T-helper 1 cell treated with Interleukin-12 subunit alpha and Interleukin-12 subunit beta and Interleukin-4 antibody, amounts not matched to agents 30 μg/mL and 1 μg/mL, for 36 hours (primary cell): ENCODE results near the gene LCLAT1.
A peak's percentile ranks its signal among the peaks of the same experiment; 100 is the strongest.

Source experiments
- H3K27ac Mint-ChIP-seq: one replicate; pipeline ENCODE4 v1.8.0; 2021; ENCODE audit warnings: mild to moderate bottlenecking, mixed read lengths
- H3K27me3 Mint-ChIP-seq: one replicate; pipeline ENCODE4 v1.8.0; 2021; ENCODE audit warnings: low read depth, mixed read lengths
- H3K36me3 Mint-ChIP-seq: one replicate; pipeline ENCODE4 v1.8.0; 2021; ENCODE audit warnings: low read depth, mixed read lengths
- H3K4me1 Mint-ChIP-seq: one replicate; pipeline ENCODE4 v1.8.0; 2021; ENCODE audit warnings: low read depth, mixed read lengths
- H3K4me3 Mint-ChIP-seq: one replicate; pipeline ENCODE4 v1.8.0; 2021; ENCODE audit warnings: mild to moderate bottlenecking, moderate library complexity, mixed read lengths
- H3K9me3 Mint-ChIP-seq: one replicate; pipeline ENCODE4 v1.8.0; 2021; ENCODE audit warnings: mixed read lengths

Gene LCLAT1

DNA sequence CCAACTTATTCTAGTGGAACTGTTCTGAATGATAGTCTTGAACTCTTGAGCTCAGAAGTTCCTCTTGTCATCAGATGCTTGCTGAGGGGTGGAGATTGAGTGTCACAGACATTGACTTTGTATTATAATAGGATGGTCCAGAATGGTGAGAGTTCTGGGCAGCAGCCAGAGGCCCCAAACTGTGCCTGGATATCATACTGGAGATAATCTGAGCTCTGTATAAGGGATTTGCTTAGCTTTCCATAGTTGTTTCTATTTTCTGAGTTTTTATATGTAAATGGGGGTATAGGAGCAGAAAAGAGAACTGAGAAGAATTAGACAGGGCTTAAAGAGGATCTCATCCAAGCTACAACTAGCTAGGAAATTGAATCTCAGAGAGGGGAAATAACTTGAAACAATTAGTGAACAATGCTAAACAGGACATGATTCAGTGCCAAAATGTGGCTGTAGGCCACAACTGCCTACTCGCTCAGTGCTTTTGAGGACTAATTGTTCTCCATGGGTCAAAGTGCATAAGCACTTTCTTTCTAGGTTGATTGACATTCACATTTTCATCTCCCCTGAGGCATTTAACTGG lies 10.1 kb upstream of the LCLAT1 start:
- H3K4me3 Mint-ChIP-seq = no peak overlapping the region
- H3K27me3 Mint-ChIP-seq = no peaks in the 10 kb centered on the region
- H3K4me1 Mint-ChIP-seq = peaks cover 19% of the 10 kb centered on the region
- peaks cover 2% of the 10 kb centered on the region for H3K36me3 Mint-ChIP-seq
- H3K9me3 Mint-ChIP-seq = no peaks in the 10 kb centered on the region
- H3K27ac Mint-ChIP-seq = no peak overlapping the region

DNA sequence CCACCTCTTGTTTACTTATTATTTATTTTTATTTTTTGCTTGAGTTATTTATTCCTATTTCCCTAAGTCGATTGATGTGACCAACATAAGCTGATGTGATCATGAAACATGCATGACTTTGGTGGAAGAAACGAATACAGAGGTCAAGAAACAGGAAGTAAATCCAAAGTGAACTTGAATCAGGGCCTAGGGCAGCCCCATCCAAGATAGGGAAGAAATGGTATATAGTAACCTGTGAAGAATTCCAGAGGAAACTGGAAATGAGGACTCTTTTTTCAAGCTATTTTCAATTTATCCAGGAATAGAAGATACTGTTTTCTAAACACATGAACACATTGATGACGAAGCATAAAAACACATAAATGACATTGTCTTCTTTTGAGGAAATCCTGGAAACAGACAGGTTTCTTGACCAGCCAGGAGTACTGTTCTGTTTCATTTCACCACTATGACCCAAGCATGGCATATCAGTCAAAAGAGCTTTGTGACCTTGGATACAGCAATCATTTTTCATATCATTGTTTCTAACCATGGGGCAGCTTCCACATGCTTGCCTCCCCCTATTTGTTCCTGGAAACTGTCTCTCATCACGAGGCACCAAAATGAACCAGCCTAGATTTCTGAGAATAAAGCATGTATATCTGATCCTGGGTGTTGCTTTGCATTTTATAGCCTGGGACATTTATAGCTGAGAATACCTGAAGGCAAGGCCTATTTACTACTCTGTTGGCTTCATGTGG lies 9.1 kb upstream of the LCLAT1 start:
- no peak overlapping the region for H3K27ac Mint-ChIP-seq
- H3K4me3 Mint-ChIP-seq = no peak overlapping the region
- H3K27me3 Mint-ChIP-seq = no peaks in the 10 kb centered on the region
- H3K4me1 Mint-ChIP-seq = peaks cover 19% of the 10 kb centered on the region
- peaks cover 2% of the 10 kb centered on the region for H3K36me3 Mint-ChIP-seq
- H3K9me3 Mint-ChIP-seq = no peaks in the 10 kb centered on the region

DNA sequence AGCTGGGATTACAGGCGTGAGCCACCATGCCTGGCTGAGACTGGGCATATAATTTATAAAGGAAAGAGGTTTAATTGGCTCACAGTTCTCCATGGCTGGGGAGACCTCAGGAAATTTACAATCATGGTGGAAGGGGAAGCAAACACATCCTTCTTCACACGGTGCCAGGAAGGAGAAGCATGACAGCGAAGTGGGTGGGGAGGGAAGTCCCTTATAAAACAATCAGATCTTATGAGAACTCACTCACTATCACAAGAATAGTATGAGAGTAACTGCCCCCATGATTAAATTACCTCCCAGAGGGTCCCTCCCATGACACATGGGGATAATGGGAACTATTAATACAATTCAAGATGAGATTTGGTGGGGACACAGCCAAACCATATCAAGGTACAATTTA lies 7.8 kb upstream of the LCLAT1 start:
- Mint-ChIP-seq H3K4me3 (no peak overlapping the region), H3K4me1 (peaks cover 19% of the 10 kb centered on the region), H3K27me3 (no peaks in the 10 kb centered on the region), H3K27ac (no peak overlapping the region), H3K36me3 (peaks cover 2% of the 10 kb centered on the region), H3K9me3 (no peaks in the 10 kb centered on the region)

DNA sequence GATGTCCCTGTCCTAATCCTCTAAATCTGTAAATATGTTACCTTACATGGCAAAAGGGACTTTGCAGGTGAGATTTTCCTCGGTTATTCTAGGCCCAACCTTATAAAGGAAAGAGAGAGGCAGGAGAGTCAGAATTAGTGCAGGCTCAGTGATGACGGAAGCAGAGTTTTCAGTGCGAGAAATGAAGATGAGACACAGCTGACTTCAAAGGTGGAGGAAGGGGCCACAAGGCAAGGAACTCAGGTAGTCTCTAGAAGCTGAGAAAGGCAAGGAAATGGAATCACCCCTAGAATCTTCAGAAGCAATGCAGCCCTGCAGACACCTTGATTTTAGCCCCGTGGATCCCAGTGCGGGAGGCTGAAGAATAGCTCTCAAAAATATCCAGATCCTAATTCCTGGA lies 7.2 kb upstream of the LCLAT1 start:
- Mint-ChIP-seq H3K4me3 (no peak overlapping the region), H3K9me3 (no peaks in the 10 kb centered on the region), H3K27ac (no peak overlapping the region), H3K36me3 (no peaks in the 10 kb centered on the region), H3K27me3 (no peaks in the 10 kb centered on the region), H3K4me1 (peaks cover 19% of the 10 kb centered on the region)

DNA sequence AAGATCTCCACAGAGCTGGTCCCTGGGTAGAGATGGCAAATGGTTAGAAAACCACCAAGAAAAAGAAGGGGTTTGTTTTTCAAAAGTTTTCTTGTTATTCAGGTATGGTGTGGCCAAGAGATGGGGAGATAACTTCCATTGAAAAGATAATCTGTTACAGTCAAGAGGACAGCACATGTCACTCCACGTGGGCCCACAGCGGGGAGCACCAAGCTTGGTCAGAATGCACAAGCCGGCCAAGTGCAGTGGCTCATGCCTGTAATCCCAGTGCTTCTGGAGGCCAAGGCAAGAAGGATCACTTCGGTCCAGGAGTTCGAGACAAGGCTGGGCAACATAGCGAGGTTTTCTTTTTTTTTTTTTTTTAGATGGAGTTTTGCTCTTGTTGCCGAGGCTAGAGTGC lies 6.0 kb upstream of the LCLAT1 start:
- no peaks in the 10 kb centered on the region for H3K9me3 Mint-ChIP-seq
- no peak overlapping the region for H3K4me3 Mint-ChIP-seq
- no peak overlapping the region for H3K27ac Mint-ChIP-seq
- H3K27me3 Mint-ChIP-seq = no peaks in the 10 kb centered on the region
- H3K36me3 Mint-ChIP-seq = no peaks in the 10 kb centered on the region
- peaks cover 19% of the 10 kb centered on the region for H3K4me1 Mint-ChIP-seq

DNA sequence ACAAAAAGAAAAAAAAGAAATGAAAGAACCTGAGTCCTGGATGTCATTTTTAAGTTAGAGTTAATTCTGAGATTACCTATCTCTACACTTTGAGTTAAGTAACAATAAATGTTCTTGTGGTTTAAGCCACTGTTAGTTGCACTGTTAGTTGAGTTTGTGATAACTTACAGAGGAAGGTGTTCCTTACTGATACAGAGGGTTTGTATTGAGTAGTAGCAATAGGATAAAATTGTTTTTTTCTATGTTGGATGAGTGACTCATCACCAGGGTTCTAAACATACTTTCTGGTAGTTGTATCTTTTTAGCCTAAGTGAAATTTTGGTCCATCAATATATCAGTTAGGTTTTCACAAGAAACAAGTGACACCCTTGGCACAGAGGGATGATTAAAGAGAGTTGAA lies 4.0 kb upstream of the LCLAT1 start:
- no peaks in the 10 kb centered on the region for H3K27me3 Mint-ChIP-seq

DNA sequence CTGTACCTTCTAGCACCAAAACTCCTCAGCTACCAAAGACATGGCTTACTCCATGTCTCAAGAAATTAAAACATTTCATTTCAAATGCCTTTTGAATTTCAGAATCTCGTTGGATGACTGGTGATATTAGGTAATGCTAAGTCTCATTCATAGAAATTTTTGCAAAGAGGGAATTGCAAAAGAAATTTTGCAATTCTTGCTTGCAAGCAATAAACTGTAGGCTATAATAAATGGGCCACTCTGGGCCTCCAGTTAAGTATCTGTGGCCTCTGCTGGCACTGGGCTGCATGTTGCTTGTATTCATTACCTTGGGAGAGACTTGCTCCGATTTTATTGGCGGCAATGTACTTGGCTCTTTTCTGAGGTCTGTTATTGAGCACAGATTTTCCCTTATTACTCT lies 2.8 kb upstream of the LCLAT1 start:
- Mint-ChIP-seq H3K36me3 (peaks cover 3% of the 10 kb centered on the region), H3K9me3 (no peaks in the 10 kb centered on the region), H3K4me3 (no peak overlapping the region), H3K4me1 (peaks cover 23% of the 10 kb centered on the region), H3K27ac (no peak overlapping the region), H3K27me3 (no peaks in the 10 kb centered on the region)

More for the DNA sequence above, 4.0 kb upstream of the LCLAT1 start:
- peaks cover 20% of the 10 kb centered on the region for H3K4me1 Mint-ChIP-seq
- H3K4me3 Mint-ChIP-seq = no peak overlapping the region
- H3K27ac Mint-ChIP-seq = no peak overlapping the region
- no peaks in the 10 kb centered on the region for H3K9me3 Mint-ChIP-seq
- no peaks in the 10 kb centered on the region for H3K36me3 Mint-ChIP-seq

DNA sequence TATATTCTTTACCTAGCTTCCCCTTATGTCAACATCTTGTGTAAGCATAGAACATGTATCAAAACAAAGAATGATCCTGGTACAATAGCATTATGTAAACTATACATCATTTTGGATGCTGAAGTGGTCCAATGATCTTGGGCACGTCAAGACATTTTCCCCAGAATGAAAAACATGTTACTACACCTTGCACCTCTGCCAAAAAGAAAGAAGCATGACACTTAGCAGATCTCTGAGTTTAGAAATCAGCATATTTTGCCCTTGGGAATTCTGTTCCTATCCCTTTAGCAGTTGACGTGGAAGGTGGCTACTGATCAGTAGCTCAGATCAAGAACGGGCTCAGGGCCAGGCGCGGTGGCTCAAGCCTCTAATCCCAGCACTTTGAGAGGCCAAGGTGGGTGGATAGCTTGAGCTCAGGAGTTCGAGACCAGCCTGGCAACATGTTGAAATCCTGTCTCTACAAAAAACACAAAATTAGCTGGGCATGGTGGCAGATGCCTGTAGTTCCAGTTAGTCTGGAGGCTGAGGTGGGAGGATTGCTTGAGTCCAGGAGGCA lies 1.7 kb upstream of the LCLAT1 start:
- H3K27ac Mint-ChIP-seq = no peak overlapping the region
- H3K9me3 Mint-ChIP-seq = no peaks in the 10 kb centered on the region
- H3K36me3 Mint-ChIP-seq = peaks cover 3% of the 10 kb centered on the region
- H3K4me3 Mint-ChIP-seq = no peak overlapping the region
- peaks cover 15% of the 10 kb centered on the region for H3K4me1 Mint-ChIP-seq
- no peaks in the 10 kb centered on the region for H3K27me3 Mint-ChIP-seq

DNA sequence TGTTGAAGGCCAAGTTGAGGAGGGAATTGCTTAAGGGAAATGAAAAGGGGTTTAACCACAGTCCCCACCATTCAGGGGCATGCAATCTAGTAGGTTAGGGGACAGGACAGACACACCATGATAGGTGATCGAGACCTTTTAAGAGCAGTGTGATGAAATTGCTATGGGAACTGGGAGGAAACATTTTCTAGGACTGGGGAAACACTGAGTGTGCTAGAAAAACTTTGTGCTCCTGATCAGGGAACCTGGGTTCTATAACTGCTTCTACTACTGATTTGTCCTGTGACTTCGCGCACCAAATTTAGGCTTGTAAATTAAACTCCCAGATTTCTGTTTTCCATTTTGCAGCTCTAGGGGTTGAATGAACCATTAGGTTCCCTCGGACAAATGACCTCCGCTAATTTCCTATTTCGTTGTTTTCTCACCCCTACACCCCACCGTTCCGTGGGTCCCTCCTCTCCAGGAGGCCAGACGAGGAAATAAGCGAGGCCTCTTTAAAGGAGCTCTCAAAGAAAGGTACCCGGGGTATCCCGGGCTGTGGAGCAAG lies 371 bp upstream of the LCLAT1 start:
- H3K27me3 Mint-ChIP-seq = no peaks in the 10 kb centered on the region
- peaks cover 8% of the 10 kb centered on the region for H3K36me3 Mint-ChIP-seq
- peak overlapping the region; percentile 97 for H3K27ac Mint-ChIP-seq
- peak overlapping the region; percentile 95 for H3K4me3 Mint-ChIP-seq
- H3K9me3 Mint-ChIP-seq = no peaks in the 10 kb centered on the region
- H3K4me1 Mint-ChIP-seq = peaks cover 15% of the 10 kb centered on the region

DNA sequence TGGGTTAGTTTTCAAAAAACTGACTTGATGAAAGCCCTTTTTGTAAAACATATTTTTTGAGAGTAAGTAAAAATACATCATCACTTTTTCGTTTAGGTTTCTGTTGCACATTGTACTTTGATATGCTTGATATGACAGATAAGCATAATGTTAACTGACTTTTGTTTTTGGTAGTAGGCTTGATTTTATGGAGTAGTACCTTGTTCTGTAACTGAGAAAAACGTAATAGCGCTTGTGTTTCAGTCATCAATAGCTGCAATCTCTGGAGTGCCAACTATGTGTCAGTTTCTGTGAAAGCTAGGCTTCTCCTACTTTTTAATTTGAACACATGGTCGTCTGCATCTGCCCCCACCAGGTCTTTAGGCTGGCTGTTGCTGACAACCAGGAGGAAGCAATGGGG lies 1.3 kb downstream of the LCLAT1 start:
- H3K9me3 Mint-ChIP-seq = no peaks in the 10 kb centered on the region
- peak overlapping the region; percentile 50 for H3K27ac Mint-ChIP-seq
- peaks cover 17% of the 10 kb centered on the region for H3K4me1 Mint-ChIP-seq
- H3K27me3 Mint-ChIP-seq = no peaks in the 10 kb centered on the region
- H3K4me3 Mint-ChIP-seq = peak overlapping the region; percentile 95
- H3K36me3 Mint-ChIP-seq = peaks cover 8% of the 10 kb centered on the region

DNA sequence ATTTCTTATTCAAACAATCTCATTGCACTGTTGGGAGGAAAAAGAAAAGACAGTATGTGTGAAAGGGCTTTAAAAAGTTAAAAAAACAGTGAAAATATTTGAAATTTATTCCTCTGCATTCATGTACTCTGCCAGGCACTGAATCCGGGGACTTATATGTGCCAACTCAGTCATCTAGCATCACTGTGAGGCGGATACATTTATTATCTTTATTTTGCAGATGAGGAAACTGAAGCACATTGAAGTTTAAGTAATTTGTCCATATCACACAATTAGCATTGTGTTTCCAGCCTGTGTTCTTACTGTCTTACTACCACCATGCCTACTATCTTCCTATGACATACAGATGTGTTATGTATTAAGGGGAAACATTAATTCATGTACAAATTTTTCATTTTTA lies 1.8 kb downstream of the LCLAT1 start:
- H3K36me3 Mint-ChIP-seq = peaks cover 8% of the 10 kb centered on the region
- peak overlapping the region; percentile 95 for H3K4me3 Mint-ChIP-seq
- no peaks in the 10 kb centered on the region for H3K27me3 Mint-ChIP-seq
- peaks cover 17% of the 10 kb centered on the region for H3K4me1 Mint-ChIP-seq
- H3K9me3 Mint-ChIP-seq = no peaks in the 10 kb centered on the region
- H3K27ac Mint-ChIP-seq = no peak overlapping the region

DNA sequence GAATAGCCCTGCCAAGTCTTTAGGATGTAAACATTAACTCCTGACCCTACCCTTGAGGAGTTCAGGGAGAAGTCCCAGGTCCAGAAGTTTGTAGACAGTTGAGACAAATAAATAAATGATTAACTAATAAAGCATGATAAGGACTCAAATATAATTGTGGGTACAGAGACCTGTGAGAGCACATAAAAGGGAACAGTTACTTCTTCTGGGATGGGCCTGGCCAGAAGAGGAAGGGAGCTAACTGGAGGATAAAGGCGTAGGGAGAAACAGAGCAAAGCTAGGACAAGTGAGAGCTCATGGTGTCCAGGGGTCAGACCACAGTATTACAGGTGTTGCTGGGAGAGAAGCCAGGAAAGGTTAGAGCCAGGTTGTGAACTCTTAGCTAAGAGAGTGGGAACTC lies 3.0 kb downstream of the LCLAT1 start:
- Mint-ChIP-seq H3K4me1 (peaks cover 17% of the 10 kb centered on the region), H3K27ac (no peak overlapping the region), H3K27me3 (no peaks in the 10 kb centered on the region), H3K36me3 (peaks cover 8% of the 10 kb centered on the region), H3K9me3 (no peaks in the 10 kb centered on the region), H3K4me3 (no peak overlapping the region)

DNA sequence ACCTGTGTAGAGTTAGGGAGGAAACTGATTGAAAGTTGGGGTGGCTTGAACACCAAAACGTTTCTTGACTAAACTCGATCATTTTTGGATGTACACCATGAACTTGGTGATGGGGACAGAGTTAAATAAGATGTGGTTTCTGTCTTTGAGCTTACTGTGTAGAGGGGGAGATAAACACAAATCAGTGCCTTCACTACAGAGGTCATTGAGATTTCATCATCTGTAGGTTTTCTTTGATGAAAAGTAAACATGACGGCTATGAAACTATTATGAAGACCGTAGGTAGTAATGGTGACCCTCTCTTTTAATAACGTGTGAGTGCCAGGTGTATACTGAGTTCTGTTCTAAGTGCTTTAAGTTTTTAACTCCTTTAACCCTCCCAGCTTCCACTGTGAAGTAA lies 6.5 kb downstream of the LCLAT1 start:
- Mint-ChIP-seq H3K4me1 (peaks cover 12% of the 10 kb centered on the region), H3K27ac (no peak overlapping the region), H3K9me3 (no peaks in the 10 kb centered on the region), H3K4me3 (no peak overlapping the region), H3K36me3 (peaks cover 8% of the 10 kb centered on the region), H3K27me3 (no peaks in the 10 kb centered on the region)

DNA sequence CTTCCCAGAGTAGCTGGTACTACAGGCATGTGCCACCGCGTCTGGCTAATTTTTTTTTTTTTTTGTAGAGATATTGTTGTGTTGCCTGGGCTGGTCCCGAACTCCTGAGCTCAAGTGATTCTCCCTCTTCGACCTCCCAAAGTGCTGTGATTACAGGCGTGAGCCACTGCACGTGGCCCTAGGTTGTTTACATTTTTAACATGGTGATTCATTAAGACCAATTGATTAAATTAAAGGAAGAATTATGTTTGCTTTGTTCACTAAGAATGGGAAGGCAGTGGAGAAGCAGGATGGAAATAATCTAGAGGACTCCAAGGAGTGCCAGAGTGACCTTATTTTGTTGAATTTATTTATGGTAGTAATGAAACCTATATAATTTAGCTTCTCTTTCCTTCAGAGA lies 7.5 kb downstream of the LCLAT1 start:
- Mint-ChIP-seq H3K9me3 (no peaks in the 10 kb centered on the region), H3K36me3 (peaks cover 5% of the 10 kb centered on the region), H3K27me3 (no peaks in the 10 kb centered on the region), H3K4me1 (peaks cover 10% of the 10 kb centered on the region), H3K4me3 (no peak overlapping the region), H3K27ac (no peak overlapping the region)

DNA sequence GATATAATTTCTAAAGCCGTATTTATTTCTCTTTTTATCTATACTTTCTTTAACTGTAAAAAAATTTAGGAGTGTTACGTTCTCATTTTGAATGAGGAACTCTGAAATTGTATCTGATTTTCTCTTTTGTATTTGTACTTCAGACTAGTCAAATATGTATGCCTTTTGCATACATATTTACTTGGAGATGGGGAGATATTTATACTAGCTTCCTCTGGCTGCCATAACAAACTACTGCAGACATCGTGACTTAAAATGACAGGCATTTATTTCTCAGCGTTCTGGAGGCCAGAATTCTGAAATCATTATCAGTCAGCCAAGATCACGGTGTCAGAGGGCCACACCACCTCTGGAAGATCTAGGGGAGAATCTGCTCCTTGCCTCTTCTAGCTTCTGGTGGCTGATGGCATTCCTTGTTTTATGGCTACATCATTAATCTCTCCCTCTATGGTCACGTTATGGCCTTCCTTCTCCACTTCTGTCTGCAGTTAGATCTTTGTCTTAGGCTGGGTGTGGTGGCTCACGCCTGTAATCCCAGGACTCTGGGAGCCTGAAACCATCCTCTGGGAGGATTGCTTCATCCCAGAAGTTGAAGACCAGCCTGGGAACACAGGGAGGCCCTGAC lies 8.2 kb downstream of the LCLAT1 start:
- Mint-ChIP-seq H3K9me3 (no peaks in the 10 kb centered on the region), H3K4me3 (no peak overlapping the region), H3K4me1 (peaks cover 10% of the 10 kb centered on the region), H3K36me3 (peaks cover 5% of the 10 kb centered on the region), H3K27ac (no peak overlapping the region), H3K27me3 (no peaks in the 10 kb centered on the region)
